GM23248 (cell line): ENCODE measurements around the gene PPFIA3. TPM values are rescaled to one million over a fixed set of nuclear protein-coding genes. Genes with fewer than 3 reads are reported as not detected.
A peak's percentile ranks its signal among the peaks of the same experiment; 100 is the strongest.

Experiments used
- DNase-seq: peaks from one replicate; pipeline ENCODE4 v3.0.0-alpha.2; 2015
- H2AFZ ChIP-seq: fragments of 200-600 bp; sonication (generic); 2 replicates; pipeline ENCODE4 v1.6.1; 2016; ENCODE audit warnings: antibody characterized with exemption
- H3F3A ChIP-seq: fragments of 200-600 bp; sonication (generic); 2 replicates; pipeline ENCODE4 v1.6.1; 2016; ENCODE audit warnings: mild to moderate bottlenecking, antibody characterized with exemption, mixed run types; ENCODE audit not compliant: insufficient read depth
- H3K27ac ChIP-seq: fragments of 200-600 bp; sonication (generic); 2 replicates; pipeline ENCODE4 v1.5.1; 2016; ENCODE audit warnings: mild to moderate bottlenecking
- H3K27me3 ChIP-seq: fragments of 200-600 bp; sonication (generic); replicated peaks from 2 replicates; pipeline ENCODE4 v1.6.1; 2016; ENCODE audit warnings: mild to moderate bottlenecking; ENCODE audit not compliant: insufficient read depth
- H3K36me3 ChIP-seq: fragments of 200-600 bp; sonication (generic); 2 replicates; pipeline ENCODE4 v1.6.1; 2016; ENCODE audit warnings: low read depth, mild to moderate bottlenecking
- H3K4me1 ChIP-seq: fragments of 200-600 bp; sonication (generic); 2 replicates; pipeline ENCODE4 v1.6.1; 2016; ENCODE audit warnings: mild to moderate bottlenecking; ENCODE audit not compliant: insufficient read depth
- H3K4me2 ChIP-seq: fragments of 200-600 bp; sonication (generic); one replicate; pipeline ENCODE4 v1.6.1; 2016; ENCODE audit warnings: mild to moderate bottlenecking; ENCODE audit not compliant: unreplicated experiment
- H3K4me3 ChIP-seq: fragments of 200-600 bp; sonication (generic); 2 replicates; pipeline ENCODE4 v1.5.1; 2016; ENCODE audit warnings: mild to moderate bottlenecking
- H3K79me2 ChIP-seq: fragments of 200-600 bp; sonication (generic); 2 replicates; pipeline ENCODE4 v1.6.1; 2016; ENCODE audit warnings: mild to moderate bottlenecking; ENCODE audit not compliant: insufficient read depth
- H3K9ac ChIP-seq: fragments of 200-600 bp; sonication (generic); 2 replicates; pipeline ENCODE4 v1.6.1; 2016; ENCODE audit warnings: mild to moderate bottlenecking
- H3K9me2 ChIP-seq: fragments of 200-600 bp; sonication (generic); 2 replicates; pipeline ENCODE4 v1.6.1; 2016; ENCODE audit warnings: mixed run types, mild to moderate bottlenecking, moderate library complexity; ENCODE audit not compliant: insufficient read depth
- H3K9me3 ChIP-seq: fragments of 200-600 bp; sonication (generic); one replicate; pipeline ENCODE4 v1.6.1; 2017; ENCODE audit warnings: low read depth
- H4K20me1 ChIP-seq: fragments of 200-600 bp; sonication (generic); 2 replicates; pipeline ENCODE4 v1.6.0; 2016; ENCODE audit not compliant: insufficient read depth
- EZH2 ChIP-seq: fragments of 200-600 bp; sonication (generic); IDR thresholded peaks from 2 replicates; pipeline ENCODE4 v1.6.1; 2018; ENCODE audit warnings: antibody characterized with exemption, mild to moderate bottlenecking; ENCODE audit not compliant: insufficient read depth, poor library complexity, severe bottlenecking
- EZH2phosphoT487 ChIP-seq: fragments of 200-600 bp; sonication (generic); IDR thresholded peaks from 2 replicates; pipeline ENCODE4 v1.6.1; 2018; ENCODE audit warnings: antibody characterized with exemption, moderate library complexity, mild to moderate bottlenecking, low read depth; ENCODE audit not compliant: insufficient read depth
- WGBS, 2 experiments: methylation state at CpG; one replicate each; pipeline ENCODE4 v1.1.6; 2015 to 2017; ENCODE audit warnings: low lambda C conversion rate in 2 of 2, low coverage in 1 of 2; ENCODE audit errors: missing lambda C conversion rate in 2 of 2; 5-methylcytosine and 5-hydroxymethylcytosine counted together
- in situ Hi-C: fragments of 300-500 bp; cut with MboI; formaldehyde crosslinking; loops from 2 replicates; pipeline ENCODE4 v1.15.0; 2020
- polyA plus RNA-seq: library from polyadenylated mRNA; unstranded; fragments of >200 nt; fragmentation: Nextera tagmentation; extraction: Ambion mirVana; gene quantifications from 2 replicates; pipeline ENCODE4 v1.2.1, GENCODE V29; 2016
- total RNA-seq: library from RNA; depleted of rRNA; stranded (reverse); fragments of >200 nt; shearing (Covaris generic); gene quantifications from 2 replicates; pipeline ENCODE4 v1.2.3, GENCODE V29; 2014

PPFIA3 gene
- total and polyA plus RNA-seq, 2 experiments from 2014 or later = 1.2 to 2.4 TPM

DNA sequence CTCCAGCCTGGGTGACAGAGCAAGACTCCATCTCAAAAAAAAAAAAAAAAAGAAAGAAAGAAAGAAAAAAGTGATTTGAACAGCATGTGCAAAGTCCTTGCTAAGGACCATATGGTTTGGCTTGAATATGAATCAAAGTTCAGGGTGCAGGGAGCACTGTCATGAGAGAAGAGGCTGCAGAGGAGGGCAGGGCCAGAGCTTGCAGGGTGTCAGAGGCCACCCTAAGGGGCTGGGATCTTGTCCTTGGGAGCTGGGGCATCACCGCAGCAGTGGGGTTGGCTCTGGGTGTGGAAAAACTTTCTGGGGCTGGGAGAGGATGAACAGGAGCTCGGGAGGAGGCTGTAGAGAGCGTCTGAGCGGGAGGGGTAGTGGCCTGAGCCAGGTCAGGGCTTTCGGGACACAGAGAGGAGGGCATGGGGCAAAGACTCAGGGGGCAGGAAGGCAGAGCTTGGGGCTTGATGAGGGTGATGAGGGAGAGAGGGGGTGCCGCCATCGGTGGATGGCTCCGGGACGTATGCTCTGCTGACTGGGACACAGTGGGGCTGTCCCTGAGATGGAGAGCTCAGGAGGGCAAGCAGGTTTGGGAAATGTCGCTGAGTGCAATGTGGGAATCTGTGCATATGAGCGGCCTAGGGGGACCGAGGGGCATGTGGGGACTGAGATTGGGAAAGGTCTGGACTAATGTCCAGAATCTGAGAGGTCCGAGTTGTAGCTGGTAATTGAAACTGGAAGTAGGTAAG lies 41.3 kb downstream of the PPFIA3 start:
- in situ Hi-C loops = no loop called here
- 86 to 96% methylated on average over 13 of the region's 13 CpGs for WGBS, 2 experiments
- Histone ChIP-seq H3K4me2 (no peak overlapping the region), H3K79me2 (peaks cover 22% of the 10 kb centered on the region), H3K4me3 (no peak overlapping the region), H4K20me1 (no peaks in the 10 kb centered on the region; the same call in 1 of the 2 replicates), H3K36me3 (no peaks in the 10 kb centered on the region), H3K9me3 (no peaks in the 10 kb centered on the region), H3K27me3 (no peaks in the 10 kb centered on the region), H3F3A (no peaks in the 10 kb centered on the region), H3K27ac (no peak overlapping the region), H3K4me1 (peaks cover 8% of the 10 kb centered on the region; the same call in 1 of the 2 replicates), H3K9ac (no peak overlapping the region), H2AFZ (no peak overlapping the region), H3K9me2 (no peaks in the 10 kb centered on the region)
- no peak for DNase-seq
- TF ChIP-seq EZH2phosphoT487 (no peak), EZH2 (no peak)

DNA sequence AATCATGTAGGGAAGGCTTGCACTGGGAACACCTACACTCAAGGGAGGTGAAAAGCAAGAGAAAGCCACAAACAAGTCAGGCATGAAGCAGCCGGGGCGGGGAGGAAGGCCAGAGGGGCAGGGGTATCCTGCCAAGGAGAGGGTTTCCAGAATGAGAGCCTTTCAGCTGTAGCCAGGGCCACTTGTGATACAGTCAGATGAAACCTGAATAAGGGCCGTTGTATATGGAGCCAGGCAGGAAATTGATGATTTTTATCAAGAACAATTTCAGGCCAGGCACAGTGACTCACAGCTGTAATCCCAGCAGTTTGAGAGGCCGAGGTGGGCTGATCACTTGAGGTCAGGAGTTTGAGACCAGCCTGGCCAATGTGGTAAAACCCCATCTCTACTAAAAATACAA lies 42.6 kb downstream of the PPFIA3 start:
- no peak overlapping the region for H3K4me3 ChIP-seq
- peak; percentile 29 for DNase-seq
- no peaks in the 10 kb centered on the region for H3K36me3 ChIP-seq
- no peaks in the 10 kb centered on the region for H3K9me3 ChIP-seq
- no peak overlapping the region for H3K27ac ChIP-seq
- no peak overlapping the region for H3K4me2 ChIP-seq
- WGBS, 2 experiments = 50 to 64% methylated on average over 4 of the region's 4 CpGs
- H3K9me2 ChIP-seq = no peaks in the 10 kb centered on the region
- H4K20me1 ChIP-seq = no peaks in the 10 kb centered on the region; the same call in 1 of the 2 replicates
- H3K27me3 ChIP-seq = no peaks in the 10 kb centered on the region
- no peak overlapping the region for H2AFZ ChIP-seq
- H3K4me1 ChIP-seq = peaks cover 8% of the 10 kb centered on the region; the same call in 1 of the 2 replicates
- no peak for TF ChIP-seq EZH2
- TF ChIP-seq EZH2phosphoT487 = no peak
- no peaks in the 10 kb centered on the region for H3F3A ChIP-seq
- no peak overlapping the region for H3K9ac ChIP-seq
- H3K79me2 ChIP-seq = peaks cover 22% of the 10 kb centered on the region
- in situ Hi-C loops = no loop called here

DNA sequence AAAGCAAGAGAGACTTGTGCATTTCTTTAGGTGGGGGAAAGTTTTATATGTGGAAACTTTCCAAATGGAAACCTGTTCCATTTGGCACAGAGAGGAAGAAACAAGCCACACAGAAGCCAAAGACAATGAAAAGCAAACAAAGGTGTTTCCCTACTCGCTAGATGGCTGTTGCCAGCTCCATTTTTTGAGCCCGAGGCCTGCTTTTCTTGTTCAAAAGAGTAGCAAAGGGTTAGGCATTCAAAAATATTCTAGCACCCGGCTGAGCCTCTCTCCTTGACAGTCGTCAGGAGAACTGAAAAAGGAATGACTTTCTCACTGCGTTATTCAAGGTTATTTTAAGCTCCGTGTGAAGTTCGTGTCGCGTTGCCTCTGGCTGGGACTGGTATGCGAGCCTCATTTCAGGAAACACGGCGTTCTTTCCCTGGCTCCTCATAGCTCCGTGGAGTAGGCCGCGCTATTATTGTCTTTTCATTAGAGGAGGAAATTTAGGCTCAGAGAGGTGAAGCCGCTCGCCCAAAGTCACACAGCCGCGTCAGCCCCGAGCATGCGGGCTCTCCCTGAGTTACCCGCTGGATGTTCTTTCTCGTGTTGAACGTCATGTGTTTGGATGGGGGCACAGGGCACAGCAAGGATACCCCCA lies 45.9 kb downstream of the PPFIA3 start:
- no peak for DNase-seq
- Histone ChIP-seq H3K9me2 (no peaks in the 10 kb centered on the region), H2AFZ (no peak overlapping the region), H3K4me2 (no peak overlapping the region), H3F3A (no peaks in the 10 kb centered on the region), H3K27ac (no peak overlapping the region), H3K9me3 (no peaks in the 10 kb centered on the region), H3K79me2 (no peaks in the 10 kb centered on the region), H3K9ac (no peak overlapping the region), H4K20me1 (no peaks in the 10 kb centered on the region), H3K4me3 (no peak overlapping the region), H3K4me1 (no peaks in the 10 kb centered on the region), H3K27me3 (no peaks in the 10 kb centered on the region), H3K36me3 (no peaks in the 10 kb centered on the region)
- no peak for TF ChIP-seq EZH2phosphoT487
- TF ChIP-seq EZH2 = no peak
- WGBS, 2 experiments = 88 to 89% methylated on average over 24 of the region's 24 CpGs
- in situ Hi-C loops = no loop called here

DNA sequence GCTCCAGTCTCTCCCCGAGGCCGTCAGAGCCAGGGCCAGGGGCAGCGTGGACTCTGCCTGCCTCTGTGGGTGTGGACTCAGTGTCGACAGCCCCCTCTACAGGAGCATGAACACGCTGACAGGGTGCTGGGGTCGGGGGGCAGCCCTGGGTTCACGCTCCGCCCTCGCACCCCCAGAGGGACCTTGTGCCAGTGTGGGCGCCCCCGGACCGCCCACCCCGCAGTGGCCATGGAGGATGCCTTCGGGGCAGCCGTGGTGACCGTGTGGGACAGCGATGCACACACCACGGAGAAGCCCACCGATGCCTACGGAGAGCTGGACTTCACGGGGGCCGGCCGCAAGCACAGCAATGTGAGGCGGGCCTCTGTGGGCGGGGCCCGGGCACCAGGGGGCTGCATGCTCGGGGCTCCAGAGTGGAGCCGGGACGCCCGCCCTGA lies 46.5 kb downstream of the PPFIA3 start:
- Histone ChIP-seq H3K36me3 (0 out of 2 replicates have a peak, but pooled peaks cover 5% of the 10 kb centered on the region), H3K9me2 (no peaks in the 10 kb centered on the region), H3K4me1 (no peaks in the 10 kb centered on the region), H3K9me3 (no peaks in the 10 kb centered on the region), H3K4me3 (no peak overlapping the region), H3K27ac (no peak overlapping the region), H3K27me3 (no peaks in the 10 kb centered on the region), H3K4me2 (no peak overlapping the region), H2AFZ (no peak overlapping the region), H3K9ac (no peak overlapping the region), H3K79me2 (no peaks in the 10 kb centered on the region), H3F3A (no peaks in the 10 kb centered on the region), H4K20me1 (no peaks in the 10 kb centered on the region)
- WGBS, 2 experiments = 70 to 78% methylated on average over 7 to 30 of the region's 30 CpGs
- TF ChIP-seq EZH2phosphoT487 (no peak), EZH2 (no peak)
- in situ Hi-C loops = no loop called here
- no peak for DNase-seq
